H7 (cell line): ENCODE data around the gene DPYD. TPM values are rescaled to one million over a fixed set of nuclear protein-coding genes. Genes with fewer than 3 reads are reported as not detected.

Experiments
- DNase-seq: peaks from one replicate; pipeline ENCODE4 v3.0.0; 2012
- H3K27me3 ChIP-seq: 2 replicates; pipeline ENCODE4 v1.6.0; 2011; ENCODE audit warnings: mild to moderate bottlenecking, low read length; ENCODE audit not compliant: control insufficient read depth, insufficient read depth
- H3K36me3 ChIP-seq: replicated peaks from 2 replicates; pipeline ENCODE4 v1.5.1; 2011; ENCODE audit warnings: low read length; ENCODE audit not compliant: control insufficient read depth, insufficient read depth
- H3K4me3 ChIP-seq: 2 replicates; pipeline ENCODE4 v1.5.1; 2011; ENCODE audit warnings: low read depth, mild to moderate bottlenecking, control low read depth, low read length, moderate library complexity; ENCODE audit not compliant: insufficient read depth
- total RNA-seq: library from RNA; depleted of rRNA; stranded (reverse); fragments of >200 nt; shearing (Covaris generic); gene quantifications from 2 replicates; pipeline ENCODE4 v1.2.3, GENCODE V29; 2014

DPYD gene
- total RNA-seq, 1 experiment from 2014 or later: 0.59 TPM

GRCh38 chr1:97093741-97094140 lies 827.1 kb downstream of the DPYD start:
- Histone ChIP-seq H3K36me3 (no peaks in the 10 kb centered on the region), H3K4me3 (no peak overlapping the region), H3K27me3 (no peaks in the 10 kb centered on the region)
- no peak for DNase-seq

- Histone ChIP-seq H3K27me3 (no peaks in the 10 kb centered on the region), H3K36me3 (no peaks in the 10 kb centered on the region), H3K4me3 (no peak overlapping the region)
- no peak for DNase-seq
Observed at GRCh38 chr1:97092824-97093223, 828.0 kb downstream of the DPYD start.

- DNase-seq: no peak
- H3K4me3 ChIP-seq: no peak overlapping the region
- no peaks in the 10 kb centered on the region for H3K36me3 ChIP-seq
- no peaks in the 10 kb centered on the region for H3K27me3 ChIP-seq
Observed at GRCh38 chr1:97091679-97092078, 829.2 kb downstream of the DPYD start.

GRCh38 chr1:97091263-97091662 lies 829.6 kb downstream of the DPYD start:
- no peaks in the 10 kb centered on the region for H3K36me3 ChIP-seq
- DNase-seq: no peak
- H3K27me3 ChIP-seq: no peaks in the 10 kb centered on the region
- no peak overlapping the region for H3K4me3 ChIP-seq

GRCh38 chr1:97090725-97091124 lies 830.1 kb downstream of the DPYD start:
- Histone ChIP-seq H3K27me3 (no peaks in the 10 kb centered on the region), H3K36me3 (no peaks in the 10 kb centered on the region), H3K4me3 (no peak overlapping the region)
- DNase-seq: no peak

- no peak overlapping the region for H3K4me3 ChIP-seq
- DNase-seq: no peak
- no peaks in the 10 kb centered on the region for H3K27me3 ChIP-seq
- no peaks in the 10 kb centered on the region for H3K36me3 ChIP-seq
Observed at GRCh38 chr1:97089173-97089572, 831.7 kb downstream of the DPYD start.

GRCh38 chr1:97088391-97088790 lies 832.4 kb downstream of the DPYD start:
- Histone ChIP-seq H3K36me3 (no peaks in the 10 kb centered on the region), H3K27me3 (no peaks in the 10 kb centered on the region), H3K4me3 (no peak overlapping the region)
- no peak for DNase-seq

GRCh38 chr1:97084546-97084945 lies 836.3 kb downstream of the DPYD start:
- DNase-seq: no peak
- no peak overlapping the region for H3K4me3 ChIP-seq
- no peaks in the 10 kb centered on the region for H3K36me3 ChIP-seq
- H3K27me3 ChIP-seq: no peaks in the 10 kb centered on the region

- Histone ChIP-seq H3K27me3 (no peaks in the 10 kb centered on the region), H3K36me3 (no peaks in the 10 kb centered on the region), H3K4me3 (no peak overlapping the region)
- DNase-seq: no peak
Observed at GRCh38 chr1:97082160-97082848, 838.5 kb downstream of the DPYD start.

GRCh38 chr1:97078872-97079271 lies 842.0 kb downstream of the DPYD start:
- Histone ChIP-seq H3K4me3 (no peak overlapping the region), H3K36me3 (no peaks in the 10 kb centered on the region), H3K27me3 (no peaks in the 10 kb centered on the region)
- no peak for DNase-seq

GRCh38 chr1:97077221-97077620 lies 843.6 kb downstream of the DPYD start:
- Histone ChIP-seq H3K4me3 (no peak overlapping the region), H3K27me3 (no peaks in the 10 kb centered on the region), H3K36me3 (no peaks in the 10 kb centered on the region)
- no peak for DNase-seq

GRCh38 chr1:97074771-97075170 lies 846.1 kb downstream of the DPYD start:
- H3K36me3 ChIP-seq: no peaks in the 10 kb centered on the region
- H3K4me3 ChIP-seq: no peak overlapping the region
- H3K27me3 ChIP-seq: no peaks in the 10 kb centered on the region
- DNase-seq: no peak

- H3K4me3 ChIP-seq: no peak overlapping the region
- DNase-seq: no peak
- no peaks in the 10 kb centered on the region for H3K27me3 ChIP-seq
- H3K36me3 ChIP-seq: no peaks in the 10 kb centered on the region
Observed at GRCh38 chr1:97073936-97074335, 846.9 kb downstream of the DPYD start.

- Histone ChIP-seq H3K27me3 (no peaks in the 10 kb centered on the region), H3K4me3 (no peak overlapping the region), H3K36me3 (no peaks in the 10 kb centered on the region)
- DNase-seq: no peak
Observed at GRCh38 chr1:97073169-97073568, 847.7 kb downstream of the DPYD start.

- Histone ChIP-seq H3K36me3 (no peaks in the 10 kb centered on the region), H3K27me3 (no peaks in the 10 kb centered on the region), H3K4me3 (no peak overlapping the region)
- DNase-seq: no peak
Observed at GRCh38 chr1:97071173-97071572, 849.7 kb downstream of the DPYD start.

- Histone ChIP-seq H3K27me3 (no peaks in the 10 kb centered on the region), H3K4me3 (no peak overlapping the region), H3K36me3 (no peaks in the 10 kb centered on the region)
- DNase-seq: no peak
Observed at GRCh38 chr1:97070376-97070775, 850.5 kb downstream of the DPYD start.
